HG03565 (cell line): Measurements from ENCODE around the gene UBXN10.

Source experiments
- ATAC-seq: cut with Tn5 transposase; IDR thresholded peaks from one replicate; pipeline ENCODE4 v1.9.1; 2021; ENCODE audit warnings: mild to moderate bottlenecking, moderate library complexity; ENCODE audit not compliant: unreplicated experiment

UBXN10 gene

GRCh38 chr1:20182415-20182814 is 3.5 kb upstream of the UBXN10 start:
- ATAC-seq = no peak

- ATAC-seq = no peak
These were observed 2.9 kb upstream of the UBXN10 start for GRCh38 chr1:20183035-20183434.

GRCh38 chr1:20183616-20184271 is 2.2 kb upstream of the UBXN10 start:
- no peak for ATAC-seq

- no peak for ATAC-seq
These were observed 1.4 kb upstream of the UBXN10 start for GRCh38 chr1:20184481-20184900.

- ATAC-seq = no peak
These were observed 681 bp upstream of the UBXN10 start for GRCh38 chr1:20184997-20185833.

GRCh38 chr1:20187103-20187812 is 1.4 kb downstream of the UBXN10 start:
- no peak for ATAC-seq

GRCh38 chr1:20187813-20188454 is 2.0 kb downstream of the UBXN10 start:
- no peak for ATAC-seq

- ATAC-seq = no peak
These were observed 2.5 kb downstream of the UBXN10 start for GRCh38 chr1:20188455-20188817.

- no peak for ATAC-seq
These were observed 3.8 kb downstream of the UBXN10 start for GRCh38 chr1:20189664-20190063.

- no peak for ATAC-seq
These were observed 4.6 kb downstream of the UBXN10 start for GRCh38 chr1:20190256-20191160.

- ATAC-seq = no peak
These were observed 5.5 kb downstream of the UBXN10 start for GRCh38 chr1:20191266-20191825.

GRCh38 chr1:20192364-20192763 is 6.5 kb downstream of the UBXN10 start:
- no peak for ATAC-seq

GRCh38 chr1:20192871-20193411 is 7.0 kb downstream of the UBXN10 start:
- ATAC-seq = no peak

GRCh38 chr1:20194224-20194623 is 8.3 kb downstream of the UBXN10 start:
- no peak for ATAC-seq

- ATAC-seq = no peak
These were observed 9.0 kb downstream of the UBXN10 start for GRCh38 chr1:20194757-20195461.

GRCh38 chr1:20195462-20195780 is 9.5 kb downstream of the UBXN10 start:
- ATAC-seq = no peak

- no peak for ATAC-seq
These were observed 11.5 kb downstream of the UBXN10 start for GRCh38 chr1:20197329-20197791.

- ATAC-seq = no peak
These were observed 12.4 kb downstream of the UBXN10 start for GRCh38 chr1:20198296-20198695.

GRCh38 chr1:20198918-20199317 is 13.0 kb downstream of the UBXN10 start:
- ATAC-seq = no peak
